Heart left ventricle (tissue), 13 donors: Measurements from ENCODE around the gene SWI5.

ENCODE experiments used
- CTCF ChIP-seq, 12 donors: fragments of 200-600 bp; sonication (generic) in 4 of 12; IDR thresholded peaks; one replicate each; pipeline versions ENCODE4 v1.5.0 to v1.8.0; 2018 to 2022; ENCODE audit warnings: antibody characterized with exemption in 12 of 12, mild to moderate bottlenecking in 5 of 12
- POLR2A ChIP-seq, 2 donors: fragments of 450-650 bp; IDR thresholded peaks; one replicate each; pipeline ENCODE4 v1.6.1; 2017; ENCODE audit warnings: antibody characterized with exemption in 2 of 2, mild to moderate bottlenecking in 2 of 2, moderate library complexity in 2 of 2
- donor health status: ischemic (EF 13 %, LVEDD 7.1; RV severe dilation, severe dysfunction).
- donor health status: DM: no; HTN: yes; CAD: no.
- donor health status: DM: no; HTN: no; CAD: no.
- donor health status: ischemic (EF 25% LVEDD 6.9; RV normal size, moderate dysfunction).
- donor health status: ischemic (EF 25% LVEDD 5.7; RV mildly dilated, moderate dysfunction).
- donor health status: ischemic (EF 35%, LVEDD 5.7; RV mildly dilated, moderate dysfunction).
- donor health status: nonischemic (EF 11% LVEDD 7.7; RV severe dilation, severe dysfunction).
- donor health status: DM: yes; HTN: yes; CAD: no.
- donor health status: PGD.
- donor health status: ischemic (EF 29% LVEDD 5.4; RV normal size, mild dysfunction).
- donor health status: nonischemic (EF 23%, LVEDD 6.1; RV moderate dilation, normal function).

GRCh38 chr9:128265348-128265847 is 10.7 kb upstream of the SWI5 start:
- TF ChIP-seq POLR2A (IDR thresholded peaks at IDR 0.05) (no peak), CTCF (IDR thresholded peaks at IDR 0.05) (no peak)
